HUES64 (cell line): Measurements from ENCODE around the gene NAALADL2.

Experiments used
- H3K27ac ChIP-seq: 2 replicates; pipeline ENCODE4 v1.7.0; 2013; ENCODE audit warnings: low read depth, low read length, inconsistent platforms
- H3K27me3 ChIP-seq: 2 replicates; pipeline ENCODE4 v1.6.1; 2013; ENCODE audit warnings: mild to moderate bottlenecking, low read length; ENCODE audit not compliant: insufficient read depth
- H3K36me3 ChIP-seq: 2 replicates; pipeline ENCODE4 v1.6.1; 2013; ENCODE audit warnings: mild to moderate bottlenecking, low read length; ENCODE audit not compliant: insufficient read depth
- H3K4me1 ChIP-seq: 2 replicates; pipeline ENCODE4 v1.6.1; 2013; ENCODE audit warnings: mild to moderate bottlenecking, low read length, moderate library complexity; ENCODE audit not compliant: insufficient read depth
- H3K4me3 ChIP-seq: 2 replicates; pipeline ENCODE4 v1.5.1; 2013; ENCODE audit warnings: mild to moderate bottlenecking, low read length, moderate library complexity
- H3K9ac ChIP-seq: 2 replicates; pipeline ENCODE4 v1.6.1; 2013; ENCODE audit warnings: mild to moderate bottlenecking, low read depth, low read length
- H3K9me3 ChIP-seq: 2 replicates; pipeline ENCODE4 v1.6.1; 2013; ENCODE audit warnings: low read depth, low read length; ENCODE audit not compliant: insufficient read depth
- WGBS: fragments of 150-250, 120-280 bp; methylation state at CpG from one replicate; pipeline ENCODE4 v1.1.7; 2013; ENCODE audit warnings: missing lambda C conversion rate; 5-methylcytosine and 5-hydroxymethylcytosine counted together

Gene NAALADL2

GRCh38 chr3:175857666-175858270, 998.6 kb downstream of the NAALADL2 start:
- H3K4me3 ChIP-seq = no peak overlapping the region
- H3K9ac ChIP-seq = no peak overlapping the region
- H3K27ac ChIP-seq = no peak overlapping the region
- 97% methylated on average over 1 of the region's 2 CpGs for WGBS
- H3K4me1 ChIP-seq = no peaks in the 10 kb centered on the region
- no peaks in the 10 kb centered on the region for H3K9me3 ChIP-seq
- H3K27me3 ChIP-seq = no peaks in the 10 kb centered on the region
- H3K36me3 ChIP-seq = no peaks in the 10 kb centered on the region
